Thyroid gland (tissue), 4 donors: ENCODE results near the gene SGPL1.

Source experiments
- POLR2A ChIP-seq, 2 donors: fragments of 450-650 bp; IDR thresholded peaks; one replicate each; pipeline ENCODE4 v1.6.1; 2017; ENCODE audit warnings: antibody characterized with exemption in 2 of 2, mild to moderate bottlenecking in 2 of 2, moderate library complexity in 1 of 2
- TF ChIP-seq, protein P1 (sequence below), 6 experiments: fragments of 200-600 bp in 3 of 6; fragments of 450-650 bp in 3 of 6; sonication (generic) in 3 of 6; IDR thresholded peaks; one replicate each; pipeline ENCODE4 v1.5.1; 2016 to 2019; ENCODE audit warnings: antibody characterized with exemption in 6 of 6, mild to moderate bottlenecking in 2 of 6, inconsistent platforms in 1 of 6, moderate library complexity in 1 of 6

DNA sequence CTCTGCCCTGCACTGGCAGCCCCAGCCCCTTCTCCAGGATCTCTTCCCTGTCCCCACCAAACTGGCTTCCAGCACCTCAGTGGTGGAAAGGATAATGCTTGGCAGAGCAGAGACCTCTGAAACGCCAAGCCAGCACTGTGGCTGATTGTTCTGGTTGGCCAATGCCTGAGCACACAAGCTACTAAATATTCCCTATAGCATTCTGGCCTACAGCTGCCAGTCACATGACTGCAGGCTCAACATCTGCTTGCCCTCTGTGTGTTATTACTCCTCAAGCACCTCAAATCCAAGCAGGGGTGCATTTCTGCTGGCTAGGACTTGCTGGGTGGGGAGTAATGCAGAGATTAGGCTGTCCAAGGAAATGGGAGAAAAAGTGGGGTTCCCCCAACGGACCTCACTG, 36.7 kb upstream of the SGPL1 start:
- no peak for TF ChIP-seq POLR2A (IDR thresholded peaks at IDR 0.05)
- TF ChIP-seq, protein P1, sequence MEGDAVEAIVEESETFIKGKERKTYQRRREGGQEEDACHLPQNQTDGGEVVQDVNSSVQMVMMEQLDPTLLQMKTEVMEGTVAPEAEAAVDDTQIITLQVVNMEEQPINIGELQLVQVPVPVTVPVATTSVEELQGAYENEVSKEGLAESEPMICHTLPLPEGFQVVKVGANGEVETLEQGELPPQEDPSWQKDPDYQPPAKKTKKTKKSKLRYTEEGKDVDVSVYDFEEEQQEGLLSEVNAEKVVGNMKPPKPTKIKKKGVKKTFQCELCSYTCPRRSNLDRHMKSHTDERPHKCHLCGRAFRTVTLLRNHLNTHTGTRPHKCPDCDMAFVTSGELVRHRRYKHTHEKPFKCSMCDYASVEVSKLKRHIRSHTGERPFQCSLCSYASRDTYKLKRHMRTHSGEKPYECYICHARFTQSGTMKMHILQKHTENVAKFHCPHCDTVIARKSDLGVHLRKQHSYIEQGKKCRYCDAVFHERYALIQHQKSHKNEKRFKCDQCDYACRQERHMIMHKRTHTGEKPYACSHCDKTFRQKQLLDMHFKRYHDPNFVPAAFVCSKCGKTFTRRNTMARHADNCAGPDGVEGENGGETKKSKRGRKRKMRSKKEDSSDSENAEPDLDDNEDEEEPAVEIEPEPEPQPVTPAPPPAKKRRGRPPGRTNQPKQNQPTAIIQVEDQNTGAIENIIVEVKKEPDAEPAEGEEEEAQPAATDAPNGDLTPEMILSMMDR (IDR thresholded peaks at IDR 0.05) = no peak
